HepG2 (cell line): ENCODE measurements around the gene POU5F1. TPM values are rescaled to one million over a fixed set of nuclear protein-coding genes. Genes with fewer than 3 reads are reported as not detected.

Experiments used
- ATAC-seq: fragments of 200-7000 bp; cut with Tn5 transposase; 3 replicates; pipeline ENCODE4 v1.9.1; 2020; ENCODE audit warnings: mild to moderate bottlenecking, moderate library complexity
- BruUV-seq: library from RNA; stranded (reverse); fragments of 400-500 nt; replicated peaks from 2 replicates; lab custom pipeline; 2021; lab: Mats Ljungman, UMichigan
- CTCF ChIA-PET: fragments of 300-600 bp; formaldehyde crosslinking; extraction: SDS; loops from one replicate; lab custom pipeline; 2021; ENCODE audit warnings: low total read pairs, inconsistent platforms, low intra/inter-chr PET ratio; lab: Yijun Ruan, JAX
- POLR2A ChIA-PET: fragments of 350-600 bp; sonication (Branson Sonifier 250); formaldehyde crosslinking; loops from one replicate; lab custom pipeline; 2020; ENCODE audit warnings: antibody characterized with exemption, inconsistent platforms; lab: Yijun Ruan, JAX
- DNase-seq: peaks from one replicate; pipeline ENCODE4 v3.0.0-alpha.2; 2015; ENCODE audit warnings: low spot score
- FAIRE-seq: peaks from 3 replicates; lab custom pipeline; 2011; peaks lifted over from hg19 to GRCh38; lab: Jason Lieb, UNC
- H2AFZ ChIP-seq: one replicate; pipeline ENCODE4 v1.6.1; 2011; ENCODE audit warnings: low read length, inconsistent platforms
- H3K27ac ChIP-seq: fragments of 300-600 bp; 3 replicates; pipeline ENCODE4 v1.8.0; 2011; ENCODE audit warnings: mixed run types, mild to moderate bottlenecking, mixed read lengths, low read length, inconsistent platforms; ENCODE audit not compliant: insufficient read depth; ENCODE audit errors: extremely low read length
- H3K27me3 ChIP-seq, 2 experiments: fragments of 200-600 bp in 1 of 2; 2 replicates in 1 of 2; 3 replicates in 1 of 2; pipeline versions ENCODE4 v1.6.0 to v1.8.0; 2011; ENCODE audit warnings: low read length in 2 of 2, mild to moderate bottlenecking in 2 of 2, moderate library complexity in 2 of 2, inconsistent platforms in 1 of 2; ENCODE audit not compliant: insufficient read depth in 2 of 2, control insufficient read depth in 1 of 2
- H3K36me3 ChIP-seq, 2 experiments: fragments of 200-600 bp in 1 of 2; replicated peaks in 1 of 2; 2 replicates in 1 of 2; 3 replicates in 1 of 2; pipeline versions ENCODE4 v1.5.1 to v1.8.0; 2011; ENCODE audit warnings: low read length in 2 of 2, inconsistent platforms in 1 of 2; ENCODE audit not compliant: insufficient read depth in 2 of 2, control insufficient read depth in 1 of 2
- H3K4me1 ChIP-seq: 2 replicates; pipeline ENCODE4 v1.5.1; 2012; ENCODE audit warnings: low read length, inconsistent platforms; ENCODE audit not compliant: insufficient read depth
- H3K4me2 ChIP-seq: 2 replicates; pipeline ENCODE4 v1.6.0; 2011; ENCODE audit warnings: low read depth, low read length, inconsistent platforms
- H3K4me3 ChIP-seq, 3 experiments: fragments of 200-600 bp in 1 of 3; sonication (generic), shearing (Covaris generic) in 1 of 3; replicated peaks in 1 of 3; 2 replicates each; pipeline ENCODE4 v1.5.1; 2011 to 2016; ENCODE audit warnings: low read length in 3 of 3, inconsistent platforms in 2 of 3, low read depth in 2 of 3, mild to moderate bottlenecking in 2 of 3, control low read depth in 1 of 3, mixed read lengths in 1 of 3; ENCODE audit not compliant: insufficient read depth in 1 of 3
- H3K79me2 ChIP-seq: one replicate; pipeline ENCODE4 v1.6.1; 2011; ENCODE audit warnings: low read length, inconsistent platforms; ENCODE audit not compliant: insufficient read depth
- H3K9ac ChIP-seq: 2 replicates; pipeline ENCODE4 v1.6.0; 2011; ENCODE audit warnings: mild to moderate bottlenecking, low read depth, low read length, inconsistent platforms; ENCODE audit not compliant: insufficient read depth
- H3K9me3 ChIP-seq: 2 replicates; pipeline ENCODE4 v1.5.1; 2012; ENCODE audit warnings: mild to moderate bottlenecking, low read length
- H4K20me1 ChIP-seq: 2 replicates; pipeline ENCODE4 v1.6.0; 2011; ENCODE audit warnings: inconsistent platforms, mild to moderate bottlenecking, low read length, moderate library complexity; ENCODE audit not compliant: insufficient read depth
- AKAP8 ChIP-seq: sonication (generic); formaldehyde crosslinking; IDR thresholded peaks from 2 replicates; pipeline ENCODE4 v1.5.1; 2020; ENCODE audit warnings: mild to moderate bottlenecking, missing genetic modification reagents
- CENPT ChIP-seq: sonication (generic); formaldehyde crosslinking; IDR thresholded peaks from 2 replicates; pipeline ENCODE4 v1.8.0; 2022; ENCODE audit warnings: low read depth, mild to moderate bottlenecking, moderate library complexity, missing genetic modification reagents
- CSRNP1 ChIP-seq: sonication (generic); formaldehyde crosslinking; IDR thresholded peaks from 2 replicates; pipeline ENCODE4 v1.8.1; 2023; ENCODE audit warnings: mild to moderate bottlenecking, missing genetic modification reagents
- FOSL1 ChIP-seq: sonication (generic); formaldehyde crosslinking; IDR thresholded peaks from 2 replicates; pipeline ENCODE4 v1.9.0; 2021; ENCODE audit warnings: missing genetic modification reagents, borderline replicate concordance
- FOXP1 ChIP-seq, 2 experiments: fragments of 450-650 bp in 1 of 2; IDR thresholded peaks; 2 replicates each; pipeline ENCODE4 v1.6.1; 2017 to 2018; ENCODE audit warnings: antibody characterized with exemption in 1 of 2
- POLR2A ChIP-seq, 2 experiments: IDR thresholded peaks; 2 replicates each; pipeline ENCODE4 v1.6.1; 2011; ENCODE audit warnings: low read depth in 2 of 2, low read length in 2 of 2, mild to moderate bottlenecking in 1 of 2, moderate library complexity in 1 of 2; ENCODE audit not compliant: insufficient read depth in 1 of 2
- RERE ChIP-seq: IDR thresholded peaks from 2 replicates; pipeline ENCODE4 v1.6.1; 2016; ENCODE audit warnings: low read depth, missing genetic modification reagents, missing compliant biosample characterization
- ZMYM3 ChIP-seq: sonication (generic); formaldehyde crosslinking; IDR thresholded peaks from 2 replicates; pipeline ENCODE4 v1.5.1; 2020; ENCODE audit warnings: mild to moderate bottlenecking, missing genetic modification reagents
- ZNF180 ChIP-seq: sonication (generic); formaldehyde crosslinking; IDR thresholded peaks from 2 replicates; pipeline ENCODE4 v1.4.0; 2020; ENCODE audit warnings: low read depth, missing genetic modification reagents, borderline replicate concordance
- ZNF432 ChIP-seq: sonication (generic); formaldehyde crosslinking; IDR thresholded peaks from 2 replicates; pipeline ENCODE4 v1.5.0; 2020; ENCODE audit warnings: missing genetic modification reagents, mild to moderate bottlenecking, borderline replicate concordance
- ZNF572 ChIP-seq: sonication (generic); formaldehyde crosslinking; IDR thresholded peaks from 2 replicates; pipeline ENCODE4 v1.5.1; 2020; ENCODE audit warnings: mild to moderate bottlenecking, missing genetic modification reagents
- WGBS: methylation state at CpG from one replicate; pipeline ENCODE4 v1.1.6; 2017; ENCODE audit warnings: low lambda C conversion rate; 5-methylcytosine and 5-hydroxymethylcytosine counted together
- in situ Hi-C: cut with HindIII; loops from 2 replicates; pipeline ENCODE4 v1.10.0; 2017; ENCODE audit warnings: low pct_unique_long_range_greater_than_20kb; ENCODE audit not compliant: extremely low pct_ligation_motif_present
- intact Hi-C: fragments of 100-400 bp; cut with micrococcal nuclease; formaldehyde crosslinking; loops from one replicate; pipeline ENCODE4 v1.10.0; 2022; ENCODE audit not compliant: unreplicated experiment
- polyA plus RNA-seq, 8 experiments: library from polyadenylated mRNA; depleted of rRNA in 3 of 8; stranded (reverse) in 7 of 8; unstranded in 1 of 8; fragments of >200 nt; fragmentation: Illumina TruSeq in 4 of 8; extraction: Trizol in 4 of 8; gene quantifications; 2 replicates each; pipeline versions ENCODE4 v1.2.1 to v1.2.3, GENCODE V29; 2011 to 2016; ENCODE audit warnings: low read depth in 4 of 8, missing spikeins in 1 of 8, mixed read lengths in 1 of 8; ENCODE audit not compliant: insufficient read depth in 1 of 8
- total RNA-seq, 5 experiments: library from RNA; depleted of rRNA; stranded (reverse); fragments of >200 nt; fragmentation: Illumina TruSeq; extraction: Trizol; gene quantifications; 2 replicates each; pipeline ENCODE4 v1.2.3, GENCODE V29; 2016; ENCODE audit warnings: low read depth in 1 of 5

Gene POU5F1
- total and polyA plus RNA-seq, 2 of the 13 experiments (the other 11 are each of a cell fraction or from before 2014, with no cell fraction given), result 2.5 to 7.2 TPM

GRCh38 chr6:31204751-31205145, 34.3 kb upstream of the POU5F1 start:
- WGBS, result 90% methylated on average over 4 of the region's 4 CpGs
- H3K4me2 ChIP-seq, result 0 out of 2 replicates have a peak overlapping the region, but pooled peaks have one; percentile 83
- H3K4me1 ChIP-seq, result peaks cover 79% of the 10 kb centered on the region
- H3K9me3 ChIP-seq, result no peaks in the 10 kb centered on the region
- CTCF ChIA-PET, result no interaction called here
- TF ChIP-seq CSRNP1 (CRISPR knock-in tag) (no peak), POLR2A (IDR thresholded peaks at IDR 0.05; ENCODE audit: insufficient read depth in 1 of 2, low read depth in 2 of 2, low read length in 2 of 2) (peak in 1 of 2 experiments; percentile 40; a peak in 1 of 4 replicates), ZNF180 (no peak), RERE (CRISPR knock-in tag) (no peak), AKAP8 (0 out of 2 replicates have a peak, but pooled peaks have one; percentile 35), ZNF572 (no peak), FOXP1 (IDR thresholded peaks at IDR 0.05) (no peak), FOXP1 (CRISPR knock-in tag; IDR thresholded peaks at IDR 0.05) (0 out of 2 replicates have a peak, but pooled peaks have one; percentile 3), ZMYM3 (CRISPR knock-in tag) (no peak), FOSL1 (CRISPR knock-in tag) (no peak), CENPT (CRISPR knock-in tag) (no peak), ZNF432 (CRISPR knock-in tag) (no peak)
- H4K20me1 ChIP-seq, result no peaks in the 10 kb centered on the region
- H3K36me3 ChIP-seq, result peaks cover 0 to 2% of the 10 kb centered on the region in 2 experiments; a peak in 2 of 5 replicates
- no TSS peak for BruUV-seq
- in situ Hi-C loops, result no loop called here
- intact Hi-C loops, result no loop called here
- POLR2A ChIA-PET, result no interaction called here
- no peak overlapping the region for H3K4me3 ChIP-seq
- peaks cover 3% of the 10 kb centered on the region for H3K79me2 ChIP-seq
- ATAC-seq, result no peak
- H2AFZ ChIP-seq, result no peak overlapping the region
- no peak overlapping the region for H3K9ac ChIP-seq
- FAIRE-seq, result no peak
- H3K27me3 ChIP-seq, result no peaks in the 10 kb centered on the region
- no peak for DNase-seq
- H3K27ac ChIP-seq, result no peak overlapping the region
